ENCODE results near the gene CRAMP1.

CRAMP1 gene

GRCh38 chr16:1631931-1632637, 19.9 kb downstream of the CRAMP1 start:
- DNase-seq (ENCODE audit: extremely low read depth, low read depth): no peak
- H3K4me3 ChIP-seq (replicated peaks; ENCODE audit: low read depth, low read length): no peak overlapping the region
- no peak for TF ChIP-seq CTCF (IDR thresholded peaks at IDR 0.05; ENCODE audit: low read depth, low read length, missing control alignments)

- TF ChIP-seq CTCF (IDR thresholded peaks at IDR 0.05; ENCODE audit: low read depth, low read length, missing control alignments): no peak
- H3K4me3 ChIP-seq (replicated peaks; ENCODE audit: low read depth, low read length): no peak overlapping the region
- DNase-seq (ENCODE audit: extremely low read depth, low read depth): no peak
Measured at GRCh38 chr16:1632638-1632970, 20.4 kb downstream of the CRAMP1 start.

GRCh38 chr16:1633310-1633709, 21.1 kb downstream of the CRAMP1 start:
- no peak for TF ChIP-seq CTCF (IDR thresholded peaks at IDR 0.05; ENCODE audit: low read depth, low read length, missing control alignments)
- no peak overlapping the region for H3K4me3 ChIP-seq (replicated peaks; ENCODE audit: low read depth, low read length)
- DNase-seq (ENCODE audit: extremely low read depth, low read depth): no peak

DNA sequence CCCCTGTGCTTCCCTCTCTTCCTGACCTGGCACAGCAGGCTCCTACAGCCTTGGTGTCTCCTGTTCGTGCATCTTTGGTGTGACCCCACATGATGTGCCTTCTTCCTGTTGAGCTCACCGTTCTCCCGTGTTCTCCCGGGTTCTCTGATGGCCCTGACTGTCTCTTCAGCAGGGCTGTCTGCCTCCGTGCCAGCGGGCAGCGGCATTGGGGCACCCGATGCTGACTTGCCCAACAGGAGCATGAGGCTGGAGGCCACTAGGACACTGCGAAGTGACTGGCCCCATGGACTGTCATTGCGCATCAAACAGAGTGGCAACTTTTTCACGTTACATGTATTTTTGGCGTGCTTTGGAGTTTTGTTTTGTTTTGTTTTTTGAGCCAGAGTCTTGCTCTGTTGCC, 22.4 kb downstream of the CRAMP1 start:
- no peak overlapping the region for H3K4me3 ChIP-seq (replicated peaks; ENCODE audit: low read depth, low read length)
- TF ChIP-seq CTCF (IDR thresholded peaks at IDR 0.05; ENCODE audit: low read depth, low read length, missing control alignments): no peak
- DNase-seq (ENCODE audit: extremely low read depth, low read depth): no peak

DNA sequence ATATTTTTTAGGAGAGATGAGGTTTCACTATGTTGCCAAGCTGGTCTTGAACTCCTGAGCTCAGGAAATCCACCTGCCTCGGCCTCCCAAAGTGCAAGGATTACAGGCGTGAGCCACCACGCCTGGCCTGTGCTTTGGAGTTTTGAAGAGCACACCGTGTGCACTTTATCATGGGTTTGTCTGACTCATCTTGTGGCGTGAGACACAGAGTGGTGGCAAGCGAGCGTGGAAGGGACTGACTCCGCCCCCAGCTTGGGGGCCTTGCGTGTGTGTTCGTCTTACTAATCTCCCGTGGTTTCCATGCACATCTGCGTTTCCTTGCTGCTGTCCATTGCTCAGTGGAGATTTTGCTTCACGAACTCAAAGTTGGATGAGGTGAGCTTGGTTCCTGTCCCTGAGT, 22.9 kb downstream of the CRAMP1 start:
- no peak for TF ChIP-seq CTCF (IDR thresholded peaks at IDR 0.05; ENCODE audit: low read depth, low read length, missing control alignments)
- no peak overlapping the region for H3K4me3 ChIP-seq (replicated peaks; ENCODE audit: low read depth, low read length)
- no peak for DNase-seq (ENCODE audit: extremely low read depth, low read depth)

GRCh38 chr16:1637526-1637925, 25.4 kb downstream of the CRAMP1 start:
- no peak overlapping the region for H3K4me3 ChIP-seq (replicated peaks; ENCODE audit: low read depth, low read length)
- no peak for TF ChIP-seq CTCF (IDR thresholded peaks at IDR 0.05; ENCODE audit: low read depth, low read length, missing control alignments)
- no peak for DNase-seq (ENCODE audit: extremely low read depth, low read depth)

DNA sequence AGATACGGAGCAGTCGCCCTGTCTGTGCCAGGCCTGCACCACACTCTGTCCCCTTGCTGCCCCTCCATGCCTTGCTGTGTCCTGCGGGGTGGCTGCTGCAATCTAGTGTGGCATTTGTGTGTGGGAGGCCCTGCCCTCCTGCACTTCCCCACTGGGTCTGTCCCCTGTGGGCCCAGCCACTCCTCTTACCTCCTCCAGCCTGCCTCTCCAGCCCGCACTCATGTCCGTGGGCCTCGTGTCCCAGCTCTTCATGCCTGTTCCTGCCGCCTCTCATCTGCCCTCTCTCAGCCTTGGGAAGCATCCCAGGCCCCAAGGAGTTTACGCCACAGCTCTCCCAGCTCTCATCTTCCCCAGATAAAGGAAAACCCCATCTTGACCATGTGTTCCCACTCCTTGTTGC, 26.6 kb downstream of the CRAMP1 start:
- TF ChIP-seq CTCF (IDR thresholded peaks at IDR 0.05; ENCODE audit: low read depth, low read length, missing control alignments): no peak
- H3K4me3 ChIP-seq (replicated peaks; ENCODE audit: low read depth, low read length): no peak overlapping the region
- no peak for DNase-seq (ENCODE audit: extremely low read depth, low read depth)

Measured in HFF-Myc (cell line).